GM18520 (cell line): ENCODE measurements around the gene MEP1A.
"Not testable (repeated sequence)": the region's sequence is repeated elsewhere in the genome, so short reads cannot be mapped to it uniquely, and the experiment has no call there.

ENCODE experiments used
- ATAC-seq: cut with Tn5 transposase; IDR thresholded peaks from one replicate; pipeline ENCODE4 v1.9.1; 2021; ENCODE audit not compliant: unreplicated experiment

Gene MEP1A

GRCh38 chr6:46793138-46793537 lies at the start of gene MEP1A:
Gene MEP1A (plus strand): TSS chr6:46793389. CDS start chr6:46793399, 10 bp downstream.
- ATAC-seq = no peak

DNA sequence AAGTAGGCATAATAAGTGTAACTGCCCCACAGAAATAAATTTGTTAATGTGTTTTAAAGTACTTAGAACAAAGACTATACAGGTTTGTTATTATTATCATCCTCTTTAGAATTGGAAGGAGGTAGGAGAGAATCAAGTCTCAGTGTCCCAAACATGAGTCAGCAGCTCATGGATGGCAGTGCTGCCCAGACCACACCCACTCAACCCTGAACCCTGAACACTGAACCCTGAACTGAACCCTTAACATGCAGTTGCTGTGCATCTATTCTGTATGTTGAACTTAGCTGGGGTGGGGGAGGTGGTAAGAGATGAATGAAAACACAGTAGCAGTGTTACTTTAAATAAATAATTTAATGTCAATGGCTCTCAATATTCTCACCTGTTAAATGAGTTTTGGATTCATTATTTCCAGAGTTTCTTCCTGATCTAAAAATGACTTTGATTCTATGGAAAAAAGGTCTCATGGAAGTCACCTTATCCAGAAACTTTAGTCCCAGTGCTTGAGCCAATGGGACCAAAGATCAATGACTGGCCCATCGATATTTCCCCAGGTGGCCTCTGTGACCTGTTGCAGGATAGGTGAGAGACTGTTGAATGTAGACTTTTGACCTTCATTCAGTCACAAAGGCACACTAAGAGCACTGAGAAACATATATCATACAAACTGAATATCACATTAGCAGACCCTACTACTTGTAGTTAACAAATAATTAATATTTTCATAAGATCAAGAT lies 49.6 kb upstream of the MEP1A start:
- no peak for ATAC-seq

- not testable (repeated sequence) for ATAC-seq
Measured at GRCh38 chr6:46744159-46744725, 48.9 kb upstream of the MEP1A start.

GRCh38 chr6:46745973-46746372 lies 47.2 kb upstream of the MEP1A start:
- ATAC-seq = no peak

GRCh38 chr6:46746696-46747095 lies 46.5 kb upstream of the MEP1A start, which contains the start of gene ANKRD66:
Gene ANKRD66 (plus strand): TSS chr6:46746933. CDS start chr6:46751949, 5,016 bp downstream.
- no peak for ATAC-seq

- ATAC-seq = no peak
Measured at GRCh38 chr6:46748940-46749503, 44.2 kb upstream of the MEP1A start.

DNA sequence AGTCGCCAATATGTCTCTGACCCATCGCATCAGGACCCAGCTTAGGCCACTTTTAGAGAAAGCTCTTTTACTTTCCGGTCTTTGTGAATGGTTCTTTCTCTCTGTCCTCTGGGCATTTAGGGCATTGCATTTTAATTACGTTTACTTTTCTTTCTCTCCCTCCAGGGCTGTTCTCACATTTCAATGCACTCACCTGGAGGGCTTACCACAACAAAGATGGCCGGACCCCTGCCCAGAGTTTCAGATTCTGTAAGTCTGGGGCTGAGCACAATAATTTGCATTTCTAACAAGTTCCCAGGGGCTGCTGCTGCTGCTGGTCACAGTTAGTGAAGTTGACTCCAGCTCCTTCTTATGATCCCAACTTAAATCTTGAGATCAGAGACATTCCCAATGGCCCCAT lies 43.5 kb upstream of the MEP1A start:
- ATAC-seq = no peak

DNA sequence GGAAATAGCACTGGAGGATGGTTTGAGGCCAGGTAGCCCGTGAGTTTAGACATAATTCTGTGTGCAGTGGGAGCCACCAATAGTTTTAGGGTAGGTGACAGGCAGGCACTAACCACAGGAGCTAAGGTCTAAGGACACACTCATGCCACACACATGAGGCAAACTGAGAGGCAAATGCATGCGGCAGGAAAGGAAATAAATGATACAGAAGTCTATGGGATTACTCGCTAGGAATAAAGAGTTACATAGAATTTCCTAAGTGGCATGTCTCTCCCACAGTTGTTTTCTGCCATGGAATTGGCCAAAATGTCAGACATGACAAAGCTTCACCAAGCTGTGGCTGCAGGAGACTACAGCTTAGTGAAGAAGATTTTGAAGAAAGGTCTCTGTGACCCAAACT lies 41.5 kb upstream of the MEP1A start:
- no peak for ATAC-seq

DNA sequence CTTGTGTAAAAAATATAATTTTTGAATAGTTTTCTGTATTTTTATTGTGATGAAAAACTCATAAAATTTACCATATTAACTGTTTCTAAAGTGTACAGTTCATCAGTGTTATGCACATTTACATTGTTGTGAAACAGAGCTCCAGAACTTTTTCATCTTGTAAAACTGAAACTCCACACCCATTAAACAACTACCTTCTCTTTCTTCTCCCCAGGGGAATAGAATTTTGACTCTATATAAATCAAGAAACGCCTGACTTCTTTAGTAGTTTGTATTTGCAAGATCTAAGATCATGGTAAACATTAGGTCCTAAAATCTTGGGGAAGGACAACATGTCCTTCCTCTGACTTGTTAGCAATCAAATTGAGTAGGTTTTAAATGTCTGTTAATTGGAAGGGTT lies 37.3 kb upstream of the MEP1A start:
- no peak for ATAC-seq

- ATAC-seq = no peak
Measured at GRCh38 chr6:46756469-46757213, 36.5 kb upstream of the MEP1A start.

DNA sequence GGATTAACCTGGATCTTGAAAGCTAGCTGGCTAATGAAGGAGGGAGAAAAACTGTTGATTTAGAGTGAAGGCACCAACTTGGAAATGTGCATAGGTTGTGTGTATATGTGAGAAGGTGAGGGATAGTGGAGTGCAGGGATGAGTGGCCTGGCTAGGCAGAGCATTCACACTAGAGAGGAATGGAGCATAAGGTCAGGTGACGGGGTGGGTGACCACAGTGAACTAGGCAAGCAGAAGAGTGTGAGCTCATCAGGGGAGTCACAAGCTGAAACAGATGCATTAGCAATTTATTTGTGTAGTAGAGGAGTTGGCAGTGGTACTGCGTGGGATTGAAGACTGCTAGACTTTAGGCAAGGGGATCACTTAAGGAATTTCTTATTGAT lies 36.0 kb upstream of the MEP1A start:
- ATAC-seq = no peak

- ATAC-seq = no peak
Measured at GRCh38 chr6:46758960-46759753, 34.0 kb upstream of the MEP1A start.

DNA sequence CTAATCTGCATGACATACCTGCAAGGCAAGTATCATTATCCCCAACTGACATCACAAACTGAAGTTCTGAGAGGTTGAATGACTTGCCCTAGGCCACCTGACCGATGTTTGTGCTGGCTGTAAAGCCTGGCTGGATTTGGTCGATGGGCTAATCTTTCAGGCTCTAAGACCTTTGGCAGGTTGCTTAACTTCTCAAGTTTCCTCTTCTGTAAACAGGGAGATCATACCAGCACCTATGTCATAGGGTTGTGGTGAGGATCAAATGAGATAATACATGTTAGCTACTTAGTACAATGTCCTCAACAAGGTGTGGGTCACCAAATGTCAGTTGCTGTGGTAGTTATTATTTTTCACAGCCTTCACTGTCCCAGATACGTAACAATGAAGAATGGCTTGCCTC lies 32.3 kb upstream of the MEP1A start:
- ATAC-seq = no peak

DNA sequence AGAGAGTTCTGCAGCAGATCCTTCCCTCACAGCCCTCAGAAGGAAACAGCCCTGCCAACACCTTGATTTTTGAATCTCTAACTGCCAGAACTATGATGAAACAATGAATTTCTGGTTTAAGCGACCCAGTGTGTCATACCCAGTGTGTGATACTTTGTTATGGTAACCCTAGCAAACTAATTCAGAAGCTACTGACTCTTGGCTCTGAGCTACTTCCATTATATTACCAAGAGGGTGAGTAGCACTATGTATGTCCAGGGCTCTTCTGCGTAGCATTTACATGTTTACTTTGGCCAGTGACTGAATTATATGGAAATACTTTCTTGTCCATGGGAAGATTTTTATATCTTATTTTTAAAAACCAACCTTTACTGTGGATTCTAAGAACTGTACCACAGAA lies 29.7 kb upstream of the MEP1A start:
- no peak for ATAC-seq

DNA sequence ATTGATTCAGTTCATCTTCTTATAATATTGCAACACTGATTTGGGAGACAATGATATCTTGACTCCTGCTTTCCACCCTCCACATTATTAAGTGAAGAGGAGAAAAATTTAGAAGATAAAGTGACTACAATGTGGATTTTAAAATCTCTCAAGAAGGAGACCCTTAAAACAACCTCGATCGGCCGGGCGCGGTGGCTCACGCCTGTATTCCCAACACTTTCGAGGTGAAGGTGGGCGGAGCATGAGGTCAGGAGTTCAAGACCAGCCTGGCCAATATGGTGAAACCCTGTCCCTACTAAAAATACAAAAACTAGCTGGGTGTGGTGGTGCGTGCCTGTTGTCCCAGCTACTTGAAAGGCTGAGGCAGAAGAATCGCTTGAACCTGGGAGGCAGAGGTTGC lies 28.9 kb upstream of the MEP1A start:
- not testable (repeated sequence) for ATAC-seq

DNA sequence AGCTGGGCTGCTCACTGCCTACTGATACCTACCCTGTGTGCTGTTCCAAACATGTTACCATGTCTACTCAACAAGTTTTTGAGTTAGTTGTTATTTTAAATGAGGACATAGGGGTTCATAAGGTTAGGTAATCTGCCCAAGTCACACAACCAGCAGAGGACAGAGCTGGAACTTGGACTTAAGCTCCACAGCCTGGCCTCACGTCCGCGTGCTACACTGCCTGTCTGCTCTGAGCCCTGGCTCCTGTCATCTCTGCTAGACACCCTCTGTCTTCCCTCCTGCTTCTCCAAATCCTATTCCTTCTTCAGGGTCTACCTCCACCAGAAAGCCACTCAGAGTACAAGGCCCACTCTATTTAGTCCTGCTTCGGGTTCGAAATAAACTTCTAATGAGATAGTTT lies 28.2 kb upstream of the MEP1A start:
- no peak for ATAC-seq

DNA sequence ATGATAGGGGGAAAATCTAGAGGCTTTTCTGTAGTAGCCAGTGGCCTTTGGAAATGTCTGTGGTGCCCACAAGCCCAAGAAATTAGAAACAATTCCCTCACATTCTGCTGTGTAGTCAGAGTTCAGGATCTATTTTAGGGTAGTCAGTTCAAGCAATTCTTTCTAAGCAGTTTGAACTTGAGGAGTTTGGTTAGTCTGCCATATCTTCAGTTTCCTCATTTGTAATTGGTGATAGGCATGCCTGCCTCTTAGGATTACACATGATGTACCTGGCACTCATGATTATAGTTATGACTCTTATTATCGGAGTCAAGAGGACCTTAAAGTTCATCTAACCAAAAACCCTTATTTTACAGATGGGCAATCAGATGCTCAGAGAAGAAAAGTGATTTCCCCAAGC lies 21.2 kb upstream of the MEP1A start:
- ATAC-seq = no peak

- ATAC-seq = no peak
Measured at GRCh38 chr6:46772762-46773161, 20.4 kb upstream of the MEP1A start.

DNA sequence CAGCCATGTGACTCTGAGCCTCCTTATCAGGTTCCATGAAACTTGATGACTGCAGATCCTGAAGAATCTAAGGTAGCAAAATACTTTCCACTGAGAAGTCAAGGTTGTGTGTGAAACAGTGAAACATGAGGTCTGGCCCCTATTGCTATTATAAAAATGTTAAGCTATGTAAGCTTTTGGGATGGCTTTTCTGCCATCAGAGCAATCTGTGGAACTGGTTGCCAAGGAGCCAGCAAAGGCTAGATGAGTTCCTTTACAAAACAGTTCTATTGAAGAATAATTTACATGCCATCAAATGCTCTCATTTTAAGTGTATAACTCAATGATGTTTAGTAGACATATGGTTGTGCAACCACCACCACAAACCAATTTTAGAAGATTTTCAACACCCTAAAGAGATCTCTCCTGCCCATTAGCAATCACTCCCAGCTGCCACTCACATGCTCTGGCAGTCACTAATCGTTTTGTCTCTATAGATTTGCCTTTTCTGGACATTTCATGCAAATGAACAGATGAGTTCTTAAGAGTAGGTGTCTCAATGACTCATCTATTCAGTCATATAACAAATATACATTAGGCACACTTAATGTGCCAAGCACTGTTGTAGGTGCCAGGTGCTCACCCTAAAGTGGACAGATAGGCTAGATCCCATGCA lies 19.9 kb upstream of the MEP1A start:
- ATAC-seq = no peak

GRCh38 chr6:46774736-46775135 lies 18.5 kb upstream of the MEP1A start:
- ATAC-seq = not testable (repeated sequence)
